Epithelial cell of proximal tubule (primary cell): ENCODE results near the gene ZNF143. TPM values are rescaled to one million over a fixed set of nuclear protein-coding genes. Genes with fewer than 3 reads are reported as not detected.
A peak's percentile ranks its signal among the peaks of the same experiment; 100 is the strongest.
"Not testable (repeated sequence)": the region's sequence is repeated elsewhere in the genome, so short reads cannot be mapped to it uniquely, and the experiment has no call there.

Experiments used
- DNase-seq: peaks from one replicate; pipeline ENCODE4 v3.0.0-alpha.2; 2011; ENCODE audit warnings: low read depth
- H3K4me3 ChIP-seq: 2 replicates; pipeline ENCODE4 v1.5.1; 2011; ENCODE audit warnings: low read depth, mild to moderate bottlenecking, low read length
- total RNA-seq: library from RNA; depleted of rRNA; stranded (reverse); fragments of >200 nt; gene quantifications from 2 replicates; pipeline ENCODE4 v1.2.3, GENCODE V29; 2015
- TF ChIP-seq, protein P1 (sequence below): conservative IDR thresholded peaks from 2 replicates; pipeline ENCODE4 v1.5.1; 2012; ENCODE audit warnings: low read depth, mild to moderate bottlenecking, low read length

ZNF143 gene
- total RNA-seq, 1 donor from 2014 or later, result 17.8 TPM

GRCh38 chr11:9498457-9499078 is 37.8 kb downstream of the ZNF143 start:
- H3K4me3 ChIP-seq, result no peak overlapping the region
- TF ChIP-seq, protein P1, sequence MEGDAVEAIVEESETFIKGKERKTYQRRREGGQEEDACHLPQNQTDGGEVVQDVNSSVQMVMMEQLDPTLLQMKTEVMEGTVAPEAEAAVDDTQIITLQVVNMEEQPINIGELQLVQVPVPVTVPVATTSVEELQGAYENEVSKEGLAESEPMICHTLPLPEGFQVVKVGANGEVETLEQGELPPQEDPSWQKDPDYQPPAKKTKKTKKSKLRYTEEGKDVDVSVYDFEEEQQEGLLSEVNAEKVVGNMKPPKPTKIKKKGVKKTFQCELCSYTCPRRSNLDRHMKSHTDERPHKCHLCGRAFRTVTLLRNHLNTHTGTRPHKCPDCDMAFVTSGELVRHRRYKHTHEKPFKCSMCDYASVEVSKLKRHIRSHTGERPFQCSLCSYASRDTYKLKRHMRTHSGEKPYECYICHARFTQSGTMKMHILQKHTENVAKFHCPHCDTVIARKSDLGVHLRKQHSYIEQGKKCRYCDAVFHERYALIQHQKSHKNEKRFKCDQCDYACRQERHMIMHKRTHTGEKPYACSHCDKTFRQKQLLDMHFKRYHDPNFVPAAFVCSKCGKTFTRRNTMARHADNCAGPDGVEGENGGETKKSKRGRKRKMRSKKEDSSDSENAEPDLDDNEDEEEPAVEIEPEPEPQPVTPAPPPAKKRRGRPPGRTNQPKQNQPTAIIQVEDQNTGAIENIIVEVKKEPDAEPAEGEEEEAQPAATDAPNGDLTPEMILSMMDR, result no peak
- DNase-seq, result no peak

GRCh38 chr11:9506489-9507276 is 45.9 kb downstream of the ZNF143 start:
- H3K4me3 ChIP-seq, result no peak overlapping the region
- DNase-seq, result peak; percentile 45
- TF ChIP-seq, protein P1, result peak; percentile 97

- TF ChIP-seq, protein P1, result no peak
- H3K4me3 ChIP-seq, result no peak overlapping the region
- DNase-seq, result no peak
Measured at GRCh38 chr11:9507277-9507580, 46.4 kb downstream of the ZNF143 start.

GRCh38 chr11:9509041-9509440 is 48.2 kb downstream of the ZNF143 start:
- H3K4me3 ChIP-seq, result no peak overlapping the region
- no peak for DNase-seq
- TF ChIP-seq, protein P1, result no peak

- TF ChIP-seq, protein P1, result no peak
- no peak for DNase-seq
- H3K4me3 ChIP-seq, result no peak overlapping the region
Measured at GRCh38 chr11:9512370-9513019, 51.7 kb downstream of the ZNF143 start.

DNA sequence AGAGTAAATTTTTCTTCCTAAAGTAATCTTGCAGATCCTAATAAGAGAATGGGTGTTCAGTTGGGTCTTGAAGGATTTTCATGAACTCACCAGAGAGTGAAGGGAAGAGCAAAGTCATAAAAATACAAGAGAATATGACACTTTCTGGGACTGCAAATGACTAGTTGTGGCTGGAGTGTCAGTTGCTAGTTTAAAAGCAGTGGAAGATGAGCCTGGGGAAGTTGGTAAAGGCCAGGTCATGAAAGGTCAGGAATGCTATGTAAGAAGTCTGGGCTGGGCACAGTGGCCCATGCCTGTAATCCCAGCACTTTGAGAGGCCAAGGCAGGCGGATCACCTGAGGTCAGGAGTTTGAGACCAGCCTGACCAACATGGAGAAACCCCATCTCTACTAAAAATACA is 53.8 kb downstream of the ZNF143 start:
- not testable (repeated sequence) for H3K4me3 ChIP-seq, DNase-seq

DNA sequence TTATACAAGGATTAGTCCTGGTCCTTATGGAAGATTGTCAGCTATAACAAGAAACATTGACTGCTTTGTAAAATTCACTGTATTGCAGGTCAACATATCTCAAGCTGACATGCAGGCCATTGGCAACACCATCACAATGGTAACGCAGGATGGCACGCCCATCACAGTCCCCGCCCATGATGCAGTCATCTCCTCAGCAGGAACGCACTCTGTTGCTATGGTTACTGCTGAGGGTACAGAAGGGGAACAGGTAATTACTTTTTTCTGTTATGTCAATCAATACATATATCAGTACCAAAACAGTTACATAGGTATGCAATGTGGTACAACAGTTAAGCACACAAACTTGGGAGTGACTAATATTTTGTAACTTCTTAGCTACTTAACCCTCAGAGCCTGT is 55.3 kb downstream of the ZNF143 start:
- DNase-seq, result no peak

More for the DNA sequence above, 55.3 kb downstream of the ZNF143 start:
- no peak overlapping the region for H3K4me3 ChIP-seq
- TF ChIP-seq, protein P1, result no peak
